Measurements from ENCODE around the gene EIPR1.

DNA sequence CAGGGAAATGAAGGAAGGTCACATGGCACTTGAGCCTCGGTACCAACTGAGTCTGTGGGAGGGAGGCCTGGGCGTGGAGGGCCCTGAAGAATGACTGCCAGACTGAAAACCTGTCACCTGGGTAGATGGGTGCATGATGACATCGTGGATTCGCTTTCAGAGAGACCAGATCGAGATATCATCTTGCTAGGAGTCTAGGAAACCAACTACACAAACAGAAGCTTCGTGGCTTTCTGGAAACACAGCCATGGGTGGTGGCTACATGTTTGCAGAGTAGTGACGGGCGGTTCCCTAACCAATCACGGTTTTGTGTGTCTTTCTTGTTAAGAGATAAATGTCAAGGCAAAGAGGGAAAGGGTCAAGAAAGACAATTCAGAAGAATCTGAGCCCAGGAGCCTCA lies 155.0 kb downstream of the EIPR1 start:
- TF ChIP-seq, protein P1, sequence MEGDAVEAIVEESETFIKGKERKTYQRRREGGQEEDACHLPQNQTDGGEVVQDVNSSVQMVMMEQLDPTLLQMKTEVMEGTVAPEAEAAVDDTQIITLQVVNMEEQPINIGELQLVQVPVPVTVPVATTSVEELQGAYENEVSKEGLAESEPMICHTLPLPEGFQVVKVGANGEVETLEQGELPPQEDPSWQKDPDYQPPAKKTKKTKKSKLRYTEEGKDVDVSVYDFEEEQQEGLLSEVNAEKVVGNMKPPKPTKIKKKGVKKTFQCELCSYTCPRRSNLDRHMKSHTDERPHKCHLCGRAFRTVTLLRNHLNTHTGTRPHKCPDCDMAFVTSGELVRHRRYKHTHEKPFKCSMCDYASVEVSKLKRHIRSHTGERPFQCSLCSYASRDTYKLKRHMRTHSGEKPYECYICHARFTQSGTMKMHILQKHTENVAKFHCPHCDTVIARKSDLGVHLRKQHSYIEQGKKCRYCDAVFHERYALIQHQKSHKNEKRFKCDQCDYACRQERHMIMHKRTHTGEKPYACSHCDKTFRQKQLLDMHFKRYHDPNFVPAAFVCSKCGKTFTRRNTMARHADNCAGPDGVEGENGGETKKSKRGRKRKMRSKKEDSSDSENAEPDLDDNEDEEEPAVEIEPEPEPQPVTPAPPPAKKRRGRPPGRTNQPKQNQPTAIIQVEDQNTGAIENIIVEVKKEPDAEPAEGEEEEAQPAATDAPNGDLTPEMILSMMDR (conservative IDR thresholded peaks at IDR 0.05 in 1 of 2, IDR thresholded peaks at IDR 0.05 in 1 of 2; ENCODE audit: low read depth in 1 of 2, low read length in 2 of 2): no peak
- TF ChIP-seq EZH2 (IDR thresholded peaks at IDR 0.05; ENCODE audit: low read length, missing control alignments): no peak
